ENCODE results near the gene TSHZ1. TPM values are rescaled to one million over a fixed set of nuclear protein-coding genes. Genes with fewer than 3 reads are reported as not detected.

The TSHZ1 gene
- polyA plus RNA-seq, 2 of the 4 experiments (the other 2 are of a cell fraction) = 2.2 to 3.0 TPM

GRCh38 chr18:75317703-75318102 is 107.1 kb downstream of the TSHZ1 start:
- ChIA-PET POLR2A (no interaction called here), CTCF (no interaction called here)
- Histone ChIP-seq H3K4me2 (no peak overlapping the region), H3K9me3 (no peaks in the 10 kb centered on the region), H3K27ac (no peak overlapping the region), H3K4me3 (no peak overlapping the region), H3K4me1 (no peaks in the 10 kb centered on the region)
- no peak for DNase-seq (ENCODE audit: low read depth in 1 of 2, low spot score in 1 of 2)
- TF ChIP-seq ESRRA (IDR thresholded peaks at IDR 0.05; ENCODE audit: borderline replicate concordance, low read length) (no peak), CEBPB (IDR thresholded peaks at IDR 0.05) (no peak), FOSB (CRISPR knock-in tag; IDR thresholded peaks at IDR 0.05) (no peak), RAD21 (conservative IDR thresholded peaks at IDR 0.05 in 1 of 2, IDR thresholded peaks at IDR 0.05 in 1 of 2) (no peak), HOXB13 (CRISPR knock-in tag; IDR thresholded peaks at IDR 0.05; ENCODE audit: low read depth) (no peak), BCL3 (IDR thresholded peaks at IDR 0.05) (no peak), HOXA7 (CRISPR knock-in tag; IDR thresholded peaks at IDR 0.05) (no peak), ZNF302 (CRISPR knock-in tag; IDR thresholded peaks at IDR 0.05) (no peak), FOXS1 (CRISPR knock-in tag; IDR thresholded peaks at IDR 0.05) (no peak)
- no peak for FAIRE-seq
- 65% methylated on average over 11 of the region's 11 CpGs for WGBS (ENCODE audit: missing lambda C conversion rate)
- no peak for ATAC-seq

GRCh38 chr18:75319905-75320304 is 109.3 kb downstream of the TSHZ1 start:
- DNase-seq (ENCODE audit: low read depth in 1 of 2, low spot score in 1 of 2) (no peak), FAIRE-seq (no peak), ATAC-seq (no peak)
- POLR2A ChIA-PET = no interaction called here
- CTCF ChIA-PET = interaction anchor here (1.1 kb wide), 1 partner anchor 14 kb away, joined by 3 read pairs; no protein-coding TSS in a partner anchor
- WGBS (ENCODE audit: missing lambda C conversion rate) = 77% methylated on average over 9 of the region's 9 CpGs
- no peak overlapping the region for H3K27ac ChIP-seq
- H3K4me2 ChIP-seq = no peak overlapping the region
- no peak overlapping the region for H3K4me3 ChIP-seq
- no peaks in the 10 kb centered on the region for H3K9me3 ChIP-seq
- H3K4me1 ChIP-seq = no peaks in the 10 kb centered on the region
- TF ChIP-seq HOXB13 (CRISPR knock-in tag; IDR thresholded peaks at IDR 0.05; ENCODE audit: low read depth) (no peak), RFX5 (IDR thresholded peaks at IDR 0.05) (no peak), NPAS2 (CRISPR knock-in tag; IDR thresholded peaks at IDR 0.05; ENCODE audit: borderline replicate concordance) (no peak), FOSL2 (IDR thresholded peaks at IDR 0.05) (no peak), FOSL2 (CRISPR knock-in tag; IDR thresholded peaks at IDR 0.05) (no peak), TFCP2L1 (CRISPR knock-in tag; IDR thresholded peaks at IDR 0.05) (no peak), RCOR1 (IDR thresholded peaks at IDR 0.05; ENCODE audit: low read depth, low read length) (no peak), FOXS1 (CRISPR knock-in tag; IDR thresholded peaks at IDR 0.05) (no peak), ESRRA (IDR thresholded peaks at IDR 0.05; ENCODE audit: borderline replicate concordance, low read length) (no peak), NR3C1 (IDR thresholded peaks at IDR 0.05) (no peak), PHF8 (IDR thresholded peaks at IDR 0.05; ENCODE audit: borderline replicate concordance, low read depth) (no peak), FOSB (CRISPR knock-in tag; IDR thresholded peaks at IDR 0.05) (no peak), HOXB5 (CRISPR knock-in tag; IDR thresholded peaks at IDR 0.05) (no peak), POLR2A (IDR thresholded peaks at IDR 0.05; ENCODE audit: low read length) (no peak), CBX8 (IDR thresholded peaks at IDR 0.05) (no peak), HDAC2 (IDR thresholded peaks at IDR 0.05) (no peak)

GRCh38 chr18:75320506-75320905 is 109.9 kb downstream of the TSHZ1 start:
- no peak for ATAC-seq
- ChIA-PET POLR2A (no interaction called here), CTCF (interaction anchor here (1.1 kb wide), 1 partner anchor 13 kb away, joined by 3 read pairs; no protein-coding TSS in a partner anchor)
- 0 out of 3 replicates have a peak, but pooled peaks cover 1% of the 10 kb centered on the region for H3K9me3 ChIP-seq
- no peak for FAIRE-seq
- H3K4me2 ChIP-seq = no peak overlapping the region
- no peak for DNase-seq (ENCODE audit: low read depth in 1 of 2, low spot score in 1 of 2)
- 79% methylated on average over 8 of the region's 9 CpGs for WGBS (ENCODE audit: missing lambda C conversion rate)
- no peak overlapping the region for H3K27ac ChIP-seq
- TF ChIP-seq ZNF302 (CRISPR knock-in tag; IDR thresholded peaks at IDR 0.05) (no peak), HEYL (CRISPR knock-in tag; IDR thresholded peaks at IDR 0.05) (no peak), SREBF2 (IDR thresholded peaks at IDR 0.05) (no peak), JUNB (IDR thresholded peaks at IDR 0.05) (no peak), TFCP2L1 (CRISPR knock-in tag; IDR thresholded peaks at IDR 0.05) (no peak), NR3C1 (IDR thresholded peaks at IDR 0.05) (no peak), RARB (CRISPR knock-in tag; IDR thresholded peaks at IDR 0.05) (no peak), RFX5 (IDR thresholded peaks at IDR 0.05) (no peak), ZFP36 (IDR thresholded peaks at IDR 0.05; ENCODE audit: borderline replicate concordance, partially characterized antibody) (no peak), ELK1 (IDR thresholded peaks at IDR 0.05; ENCODE audit: low read depth, low read length) (no peak), CHD2 (IDR thresholded peaks at IDR 0.05; ENCODE audit: low read length, partially characterized antibody) (no peak), HOXB13 (CRISPR knock-in tag; IDR thresholded peaks at IDR 0.05; ENCODE audit: low read depth) (no peak), PBX3 (IDR thresholded peaks at IDR 0.05) (no peak)
- H3K4me1 ChIP-seq = no peaks in the 10 kb centered on the region
- no peak overlapping the region for H3K4me3 ChIP-seq
